IPS-18c (cell line): ENCODE measurements around the gene PTPN21.

Experiments
- H3K4me3 ChIP-seq: 2 replicates; pipeline ENCODE4 v1.7.0; 2013; ENCODE audit warnings: low read depth, mild to moderate bottlenecking, low read length, moderate library complexity; ENCODE audit not compliant: insufficient read depth
- H3K9me3 ChIP-seq: one replicate; pipeline ENCODE4 v1.6.1; 2013; ENCODE audit warnings: mild to moderate bottlenecking, low read length, moderate library complexity; ENCODE audit not compliant: control insufficient read depth, insufficient read depth

Gene PTPN21

DNA sequence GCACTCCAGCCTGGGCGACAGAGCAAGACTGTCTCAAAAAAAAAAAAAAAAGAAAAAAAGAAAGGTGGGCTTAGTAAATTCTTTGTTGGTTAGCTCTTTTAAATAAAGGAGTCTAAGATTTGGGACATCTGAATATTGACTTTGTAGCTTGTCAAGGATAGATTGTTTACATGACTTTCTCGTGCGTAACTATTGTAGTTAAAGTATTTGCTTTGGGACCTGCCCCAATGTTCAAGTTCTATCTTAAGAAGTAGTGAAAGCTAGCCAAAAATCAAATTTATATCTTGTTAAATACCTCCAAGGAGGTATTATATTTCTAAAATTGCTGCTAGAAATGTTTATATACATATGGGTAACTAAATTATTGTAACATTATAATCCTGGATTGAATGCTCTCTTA lies 32.4 kb downstream of the PTPN21 start:
- Histone ChIP-seq H3K4me3 (no peak overlapping the region), H3K9me3 (no peaks in the 10 kb centered on the region)

DNA sequence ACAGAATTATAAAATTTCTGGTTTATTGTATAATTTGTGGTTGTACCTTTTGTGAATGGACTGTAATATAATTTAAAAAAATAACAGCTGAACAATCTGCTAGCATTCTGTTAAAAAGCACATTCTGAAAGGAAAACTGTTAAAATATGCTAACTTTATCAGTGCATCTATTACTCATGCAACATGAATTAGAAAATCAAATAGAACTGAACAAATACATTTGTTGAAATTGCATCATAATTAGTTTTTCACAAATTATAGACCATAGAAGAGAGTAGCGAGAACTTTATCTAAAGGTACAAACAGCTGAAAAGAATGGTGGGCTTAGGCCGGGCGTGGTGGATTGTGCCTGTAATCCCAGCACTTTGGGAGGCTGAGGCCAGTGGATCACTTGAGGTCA lies 33.0 kb downstream of the PTPN21 start:
- H3K9me3 ChIP-seq, result no peaks in the 10 kb centered on the region
- H3K4me3 ChIP-seq, result no peak overlapping the region

DNA sequence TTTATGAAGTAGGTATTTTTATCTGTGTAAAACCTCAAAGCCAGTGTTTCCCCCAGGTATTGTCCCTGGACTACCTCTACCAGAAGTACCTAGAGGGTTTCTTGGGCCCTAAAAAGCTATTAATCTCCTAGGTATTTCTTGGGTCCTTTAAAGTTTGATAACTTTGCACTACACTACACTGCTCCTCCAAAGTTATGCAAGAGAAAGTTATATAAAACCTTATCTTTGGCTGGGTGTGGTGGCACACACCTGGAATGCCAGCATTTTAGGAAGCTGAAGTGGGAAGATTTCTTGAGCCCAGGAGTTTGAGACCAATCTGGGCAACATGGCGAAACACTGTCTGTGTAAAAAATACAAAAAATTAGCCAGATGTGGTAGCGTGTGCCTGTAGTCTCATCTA lies 34.9 kb downstream of the PTPN21 start:
- Histone ChIP-seq H3K4me3 (no peak overlapping the region), H3K9me3 (no peaks in the 10 kb centered on the region)

DNA sequence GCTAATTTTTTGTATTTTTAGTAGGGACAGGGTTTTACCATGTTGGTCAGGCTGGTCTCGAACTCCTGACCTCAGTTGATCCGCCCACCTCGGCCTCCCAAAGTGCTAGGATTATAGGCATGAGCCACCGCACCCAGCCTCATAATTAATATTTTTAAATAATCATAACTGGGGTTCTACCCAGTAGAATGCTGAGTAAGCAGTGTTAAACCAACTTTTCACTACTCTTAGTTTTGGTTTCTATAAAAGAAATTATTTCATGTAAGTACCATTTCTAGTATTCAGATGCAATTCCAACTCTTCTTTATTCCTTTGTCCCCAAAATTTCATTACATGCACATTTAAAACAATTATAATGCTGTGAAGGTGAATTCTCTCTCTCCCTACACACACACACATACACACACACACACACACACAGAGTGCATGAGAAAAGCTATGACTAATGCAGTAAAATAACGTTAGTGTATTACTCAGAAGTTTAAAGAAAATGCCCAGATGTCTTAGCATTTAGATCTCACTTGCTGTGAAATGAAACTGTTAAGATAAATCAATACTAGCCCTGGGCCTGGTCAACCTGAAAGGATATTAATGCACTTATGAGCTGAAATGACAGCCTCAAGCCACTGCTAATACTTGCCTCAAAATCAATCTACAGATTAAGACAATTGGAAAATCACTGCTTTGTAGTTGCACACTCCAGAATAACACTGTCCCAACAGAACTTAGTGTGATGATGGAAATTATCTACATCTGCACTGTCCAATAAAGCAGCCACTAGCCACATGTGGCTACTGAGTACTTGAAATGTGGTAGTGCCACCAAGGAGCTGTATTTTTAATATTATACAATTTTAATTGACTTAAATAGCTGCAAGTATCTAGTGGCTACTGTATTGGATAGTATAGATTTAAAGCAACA lies 36.0 kb downstream of the PTPN21 start:
- no peaks in the 10 kb centered on the region for H3K9me3 ChIP-seq

DNA sequence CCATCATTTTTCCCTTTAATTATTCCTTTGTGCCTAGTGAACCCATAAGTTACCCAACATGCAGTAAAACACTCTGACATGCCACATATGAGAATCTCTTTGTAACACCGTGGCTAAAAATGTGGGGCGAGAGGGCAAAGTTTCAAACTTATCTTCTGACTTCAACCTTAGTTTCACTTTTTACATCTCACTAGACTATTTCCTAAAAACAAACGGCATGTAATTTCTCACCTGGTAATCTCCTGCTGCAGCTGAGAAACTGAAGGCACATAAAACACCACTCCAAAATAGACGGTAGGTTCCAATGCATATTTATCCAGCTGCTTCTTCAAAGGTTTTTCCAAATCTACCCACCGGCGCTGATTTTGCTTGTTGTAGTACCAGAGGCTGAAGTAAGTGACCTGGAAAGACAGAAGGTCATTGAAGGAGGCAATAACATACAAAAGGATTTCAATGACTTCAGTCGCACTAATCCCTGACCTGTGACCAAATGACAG lies 37.9 kb downstream of the PTPN21 start:
- no peak overlapping the region for H3K4me3 ChIP-seq
- no peaks in the 10 kb centered on the region for H3K9me3 ChIP-seq

More for the DNA sequence above, 36.0 kb downstream of the PTPN21 start:
- H3K4me3 ChIP-seq, result no peak overlapping the region

DNA sequence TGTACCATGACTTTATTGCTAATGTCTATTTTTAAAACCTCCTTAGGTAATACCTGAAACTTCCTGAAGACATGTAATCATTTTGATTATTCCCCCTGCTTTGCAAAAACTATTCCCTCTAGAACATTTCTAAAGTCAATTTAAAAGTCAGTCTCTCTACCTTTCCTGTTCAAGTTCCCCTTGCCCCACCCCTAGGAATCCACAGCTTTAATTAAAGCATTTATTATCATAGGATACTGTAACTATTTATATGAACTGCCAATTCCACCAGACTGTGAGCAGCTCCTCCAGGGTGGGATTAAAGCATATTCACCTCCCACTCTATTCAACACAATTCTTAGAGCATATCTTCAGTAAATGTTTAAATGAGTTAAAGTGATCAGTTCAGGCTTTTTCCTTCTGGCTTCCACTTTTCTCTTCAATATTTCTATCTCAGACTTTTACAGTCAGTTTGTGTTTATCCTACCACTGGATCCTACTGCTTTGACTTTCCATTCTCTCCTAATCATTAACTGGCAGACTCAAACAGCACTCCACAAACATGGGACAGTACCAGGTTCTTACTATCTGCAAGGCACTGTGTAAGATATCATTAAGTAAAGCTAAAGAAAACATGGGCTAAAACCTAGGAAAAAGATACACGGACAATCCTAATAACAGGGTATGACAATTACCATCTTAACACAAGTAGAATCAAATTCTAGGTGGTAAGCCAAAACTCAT lies 39.1 kb downstream of the PTPN21 start:
- H3K4me3 ChIP-seq, result no peak overlapping the region
- no peaks in the 10 kb centered on the region for H3K9me3 ChIP-seq

DNA sequence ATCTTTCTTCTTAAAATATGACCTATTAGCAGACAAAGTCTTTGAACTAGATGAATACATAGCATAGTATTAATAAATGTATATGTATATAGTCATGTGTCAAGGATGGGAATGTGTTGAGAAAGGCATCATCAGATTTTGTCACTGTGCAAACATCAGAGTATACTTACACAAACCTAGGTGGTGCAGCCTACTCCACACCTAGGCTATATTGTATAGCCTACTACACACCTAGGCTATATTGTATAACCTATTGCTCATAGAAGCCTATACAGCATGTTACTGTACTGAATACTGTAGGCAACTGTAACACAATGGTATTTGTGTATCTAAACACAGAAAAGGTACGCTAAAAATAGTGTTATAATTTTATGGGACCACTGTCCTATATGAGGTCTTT lies 47.6 kb downstream of the PTPN21 start:
- H3K9me3 ChIP-seq, result no peaks in the 10 kb centered on the region
- no peak overlapping the region for H3K4me3 ChIP-seq

DNA sequence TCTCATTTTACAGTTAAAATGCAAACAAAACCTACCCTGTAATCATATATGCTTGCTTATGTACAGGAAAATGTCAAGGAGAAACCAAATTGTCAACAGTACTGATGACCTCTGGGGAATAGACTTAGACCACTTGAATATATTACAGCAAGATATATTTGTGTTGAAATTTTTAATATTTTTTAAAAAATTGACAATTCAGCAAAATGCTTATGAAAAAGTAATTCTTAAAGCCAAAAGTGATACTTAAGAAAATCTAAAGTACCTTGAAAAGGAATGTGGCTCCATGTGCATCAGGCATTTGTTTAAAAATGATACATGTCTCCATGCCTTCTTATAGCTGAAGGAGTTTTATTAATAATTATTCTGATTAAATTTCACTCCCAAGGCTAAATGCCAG lies 49.2 kb downstream of the PTPN21 start:
- H3K9me3 ChIP-seq, result no peaks in the 10 kb centered on the region
- no peak overlapping the region for H3K4me3 ChIP-seq

DNA sequence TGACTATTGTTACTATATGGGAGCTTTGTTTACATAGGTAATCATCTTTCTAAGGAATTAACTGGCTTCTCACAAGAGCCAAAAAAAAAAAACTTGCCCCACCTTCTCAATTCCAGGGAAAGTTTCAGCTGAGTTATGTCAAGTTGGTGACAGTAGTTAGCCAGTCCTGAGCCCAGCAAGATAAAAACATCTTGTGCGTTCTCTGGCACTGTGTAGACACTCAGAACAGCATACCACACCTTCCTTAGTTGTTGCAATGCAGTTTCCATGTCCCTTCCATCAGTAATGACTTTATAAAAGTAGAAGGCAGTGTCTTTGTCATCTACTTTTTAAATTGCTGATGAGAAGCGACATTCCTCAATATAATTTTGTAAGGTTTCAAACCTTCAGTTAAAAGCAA lies 50.2 kb downstream of the PTPN21 start:
- H3K9me3 ChIP-seq, result no peaks in the 10 kb centered on the region

DNA sequence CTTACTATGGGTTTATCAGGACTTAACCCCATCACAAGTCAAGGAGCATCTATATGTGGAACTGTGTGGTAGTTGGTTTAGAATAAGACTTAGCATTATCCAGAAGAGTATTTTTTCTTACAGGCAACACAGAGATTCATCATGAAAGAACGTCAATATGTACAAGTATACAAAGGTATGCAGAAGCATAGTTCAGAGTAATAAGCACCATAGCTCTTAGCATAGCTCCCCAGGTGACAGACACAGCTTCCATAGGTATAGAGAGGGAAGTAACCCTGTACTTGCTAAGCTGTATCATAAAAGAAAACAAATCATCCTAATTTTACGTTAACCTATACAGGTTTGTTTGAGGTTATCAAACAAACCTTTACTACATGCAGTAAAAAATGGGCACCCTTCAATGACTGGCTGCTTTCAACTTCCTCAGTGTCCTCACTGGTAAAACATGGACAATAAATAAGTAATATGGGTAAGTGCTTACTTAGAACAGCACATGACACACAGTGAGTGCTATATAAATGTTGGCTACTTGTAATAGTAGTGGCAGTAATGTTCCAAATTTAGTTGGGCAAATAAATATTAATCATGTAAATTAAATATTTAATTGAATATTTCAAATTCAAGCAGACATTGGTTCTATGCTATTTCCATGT lies 50.9 kb downstream of the PTPN21 start:
- Histone ChIP-seq H3K9me3 (no peaks in the 10 kb centered on the region), H3K4me3 (no peak overlapping the region)

More for the DNA sequence above, 50.2 kb downstream of the PTPN21 start:
- no peak overlapping the region for H3K4me3 ChIP-seq

DNA sequence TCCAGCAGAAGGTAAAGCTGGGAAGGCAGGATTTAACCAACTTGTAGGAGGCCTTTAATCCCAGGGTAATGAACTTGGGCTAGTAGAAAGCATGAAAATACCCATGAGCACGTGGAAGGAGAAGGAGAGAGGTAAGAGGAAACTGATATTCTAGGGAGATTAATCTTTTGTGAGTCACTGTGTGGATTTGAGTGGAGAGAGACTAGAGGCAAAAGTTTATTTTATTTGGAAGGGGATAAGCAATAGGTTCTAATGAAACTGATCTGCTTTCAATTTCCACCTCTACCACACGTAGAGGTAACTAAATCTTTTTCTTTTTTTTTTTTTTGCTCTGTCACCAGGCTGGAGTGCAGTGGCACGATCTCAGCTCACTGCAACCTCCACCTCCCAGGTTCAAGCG lies 52.1 kb downstream of the PTPN21 start:
- no peaks in the 10 kb centered on the region for H3K9me3 ChIP-seq

DNA sequence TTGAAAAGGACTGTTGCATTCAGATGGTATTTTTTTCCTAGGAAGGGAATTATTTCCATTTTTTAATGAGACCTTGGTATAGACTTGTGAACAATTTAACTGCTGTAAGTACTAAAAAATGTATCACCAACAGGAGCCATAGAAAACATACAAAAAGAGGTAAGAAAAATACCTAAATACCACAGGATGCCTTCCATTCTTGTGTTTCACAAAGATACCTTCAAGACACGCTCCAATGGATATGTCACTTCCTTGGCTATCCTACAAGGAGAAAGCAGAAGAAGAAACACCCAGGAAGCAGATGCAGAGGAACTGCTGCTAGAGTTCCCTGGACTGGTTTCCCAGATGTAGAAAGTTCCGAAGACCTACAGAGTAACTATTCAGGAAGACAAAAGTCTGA lies 54.2 kb downstream of the PTPN21 start:
- no peaks in the 10 kb centered on the region for H3K9me3 ChIP-seq
- no peak overlapping the region for H3K4me3 ChIP-seq

More for the DNA sequence above, 52.1 kb downstream of the PTPN21 start:
- H3K4me3 ChIP-seq, result no peak overlapping the region

DNA sequence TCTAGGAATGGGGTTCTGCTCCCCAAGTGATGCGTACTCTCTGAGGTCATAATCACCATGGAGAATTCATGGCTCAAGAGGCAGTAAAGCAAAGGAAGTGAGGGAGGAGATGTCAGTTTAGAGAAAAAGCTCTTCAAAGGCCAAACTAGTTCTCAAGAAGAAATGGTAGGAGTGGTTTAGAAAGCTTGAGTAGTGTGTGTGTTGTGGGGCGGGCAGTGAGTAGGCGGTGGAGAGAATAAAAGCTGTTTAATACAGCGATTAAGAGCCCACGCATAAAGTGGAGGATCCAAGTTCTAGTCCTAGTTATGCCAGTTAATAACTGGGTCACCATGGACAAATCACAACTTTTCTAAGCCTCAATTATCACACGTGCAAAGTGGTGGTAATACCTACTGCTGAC lies 55.6 kb downstream of the PTPN21 start:
- Histone ChIP-seq H3K4me3 (no peak overlapping the region), H3K9me3 (no peaks in the 10 kb centered on the region)

DNA sequence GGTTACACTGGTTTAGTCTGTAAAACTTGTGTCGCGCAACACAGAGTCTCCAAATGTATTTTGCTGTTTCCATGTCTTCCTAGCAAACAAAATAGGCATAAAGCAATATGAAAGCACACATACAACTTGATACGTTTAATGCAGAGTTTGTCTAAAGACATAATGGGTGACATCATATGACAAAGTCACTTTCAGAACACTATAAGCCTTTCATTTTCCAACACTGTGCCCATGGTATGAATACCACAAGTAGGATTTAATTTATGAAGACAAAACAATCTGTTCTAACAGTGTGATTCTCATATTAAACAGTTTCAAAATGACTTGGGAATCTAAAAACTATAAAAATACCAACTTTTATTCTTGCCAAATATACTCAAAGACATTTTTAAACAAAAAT lies 58.4 kb downstream of the PTPN21 start:
- H3K9me3 ChIP-seq, result no peaks in the 10 kb centered on the region
- H3K4me3 ChIP-seq, result no peak overlapping the region

DNA sequence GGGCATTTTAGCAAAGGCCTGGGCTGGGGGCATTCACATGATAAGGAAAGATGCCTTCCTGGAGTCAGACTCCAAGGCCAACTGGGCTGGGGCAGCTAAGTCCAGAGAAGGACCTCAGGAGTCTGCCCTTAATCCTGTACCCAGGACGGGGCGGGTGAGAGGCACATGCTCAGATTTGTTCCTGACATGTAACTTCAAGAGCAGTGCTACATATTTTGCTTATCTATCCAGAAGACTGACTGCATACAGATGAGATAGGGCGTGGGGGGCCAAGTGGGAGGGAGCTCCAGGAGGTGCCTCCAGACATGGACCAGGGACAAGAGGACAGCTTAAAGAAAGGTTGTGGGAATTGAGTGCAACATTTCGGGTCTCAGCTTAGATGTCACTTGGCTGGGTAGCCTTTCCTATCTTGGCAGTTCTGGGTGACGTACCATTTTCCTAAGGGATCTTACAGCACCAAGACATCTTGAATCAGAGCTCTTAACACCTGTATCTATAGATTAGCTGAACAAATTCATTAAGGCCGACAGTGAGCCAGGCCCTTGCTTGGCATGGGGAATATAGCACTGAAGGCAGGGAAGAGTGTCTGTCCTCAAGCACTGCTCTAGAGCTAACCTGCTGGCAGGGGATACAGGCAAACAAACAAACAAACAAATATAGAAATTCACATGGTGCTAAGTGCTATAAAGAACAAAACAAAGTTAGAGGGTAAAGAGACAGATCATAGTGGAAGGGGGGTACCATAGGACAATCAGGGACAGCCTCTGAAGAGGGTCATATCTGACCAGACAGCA lies 61.2 kb downstream of the PTPN21 start:
- H3K9me3 ChIP-seq, result no peaks in the 10 kb centered on the region
- H3K4me3 ChIP-seq, result no peak overlapping the region

DNA sequence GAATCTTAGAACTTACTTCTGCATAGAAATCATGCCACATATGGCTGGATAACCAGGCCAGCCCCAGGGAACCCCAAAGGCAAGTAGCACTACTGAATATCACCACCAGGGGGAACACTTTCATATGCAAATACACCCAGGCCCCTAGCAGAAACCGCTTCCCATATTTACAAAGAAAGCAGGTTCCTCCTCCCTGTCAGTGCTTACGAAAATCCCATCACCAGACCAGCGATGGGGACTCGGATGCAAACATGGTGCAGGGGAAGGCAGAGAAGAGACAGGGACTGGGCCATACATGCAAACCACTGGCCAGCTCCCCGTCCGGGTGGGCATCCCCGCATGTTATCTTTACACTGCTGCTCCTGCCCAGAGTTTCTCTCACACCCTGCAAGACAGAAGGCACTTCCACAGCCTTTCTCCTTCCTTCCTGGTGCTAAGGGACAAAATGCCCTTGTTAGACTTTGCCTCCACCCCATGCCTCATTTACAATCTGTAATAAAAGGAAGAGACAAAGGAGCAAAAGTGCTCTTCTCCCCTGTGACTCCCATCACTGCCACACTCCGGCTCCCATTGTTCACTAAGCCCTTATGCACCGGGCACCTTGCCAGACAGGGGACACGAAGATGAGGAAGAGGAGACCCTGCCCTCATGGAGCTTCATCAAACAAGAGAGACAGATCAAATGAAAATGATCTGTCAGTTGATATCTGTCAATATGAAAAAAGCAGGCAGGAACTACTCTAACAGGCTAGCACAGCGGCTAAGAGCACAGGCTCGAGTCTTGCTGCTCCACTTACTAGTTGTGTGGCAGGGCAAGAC lies 62.3 kb downstream of the PTPN21 start:
- Histone ChIP-seq H3K4me3 (no peak overlapping the region), H3K9me3 (no peaks in the 10 kb centered on the region)
